HCT116 (cell line): ENCODE results near the gene MFRP.

ENCODE experiments used
- EGR1 ChIP-seq: IDR thresholded peaks from 2 replicates; pipeline ENCODE4 v1.6.1; 2012; ENCODE audit warnings: low read depth
- ELF1 ChIP-seq: IDR thresholded peaks from 2 replicates; pipeline ENCODE4 v1.6.1; 2012; ENCODE audit warnings: low read depth, borderline replicate concordance
- EZH2 ChIP-seq: fragments of 200-600 bp; sonication (generic); IDR thresholded peaks from 2 replicates; pipeline ENCODE4 v1.6.1; 2017; ENCODE audit warnings: antibody characterized with exemption, mixed run types
- EZH2phosphoT487 ChIP-seq: fragments of 200-600 bp; IDR thresholded peaks from 2 replicates; pipeline ENCODE4 v1.6.1; 2018; ENCODE audit warnings: antibody characterized with exemption, borderline replicate concordance
- POLR2A ChIP-seq: IDR thresholded peaks from 2 replicates; pipeline ENCODE4 v1.7.0; 2011; ENCODE audit warnings: borderline replicate concordance; ENCODE audit not compliant: insufficient read depth, insufficient read length; ENCODE audit errors: extremely low read depth
- RAD21 ChIP-seq: IDR thresholded peaks from 2 replicates; pipeline ENCODE4 v1.6.1; 2012; ENCODE audit warnings: low read depth, mild to moderate bottlenecking
- SIN3A ChIP-seq: IDR thresholded peaks from 2 replicates; pipeline ENCODE4 v1.6.1; 2012; ENCODE audit warnings: low read depth
- SRF ChIP-seq: IDR thresholded peaks from 2 replicates; pipeline ENCODE4 v1.6.1; 2012; ENCODE audit warnings: low read depth
- TCF7L2 ChIP-seq: IDR thresholded peaks from 2 replicates; pipeline ENCODE4 v1.7.0; 2011; ENCODE audit warnings: borderline replicate concordance, inconsistent platforms; ENCODE audit not compliant: insufficient read depth, insufficient read length; ENCODE audit errors: extremely low read depth
- ZFX ChIP-seq: fragments of 450-650 bp; IDR thresholded peaks from 2 replicates; pipeline ENCODE4 v1.6.1; 2017
- TF ChIP-seq, protein P1 (sequence below), 3 experiments: fragments of 200-600 bp in 1 of 3; sonication (generic) in 1 of 3; IDR thresholded peaks in 2 of 3; conservative IDR thresholded peaks in 1 of 3; 2 replicates each; pipeline ENCODE4 v1.5.1; 2012 to 2017; ENCODE audit warnings: low read depth in 2 of 3, low read length in 2 of 3, antibody characterized with exemption in 1 of 3, borderline replicate concordance in 1 of 3, control low read depth in 1 of 3, mild to moderate bottlenecking in 1 of 3, mixed read lengths in 1 of 3, mixed run types in 1 of 3, moderate library complexity in 1 of 3; ENCODE audit not compliant: insufficient read depth in 1 of 3
- TF ChIP-seq, protein P2 (sequence below): IDR thresholded peaks from 2 replicates; pipeline ENCODE4 v1.6.1; 2012; ENCODE audit warnings: low read depth
- TF ChIP-seq, protein P3 (sequence below): IDR thresholded peaks from 2 replicates; pipeline ENCODE4 v1.6.1; 2012

DNA sequence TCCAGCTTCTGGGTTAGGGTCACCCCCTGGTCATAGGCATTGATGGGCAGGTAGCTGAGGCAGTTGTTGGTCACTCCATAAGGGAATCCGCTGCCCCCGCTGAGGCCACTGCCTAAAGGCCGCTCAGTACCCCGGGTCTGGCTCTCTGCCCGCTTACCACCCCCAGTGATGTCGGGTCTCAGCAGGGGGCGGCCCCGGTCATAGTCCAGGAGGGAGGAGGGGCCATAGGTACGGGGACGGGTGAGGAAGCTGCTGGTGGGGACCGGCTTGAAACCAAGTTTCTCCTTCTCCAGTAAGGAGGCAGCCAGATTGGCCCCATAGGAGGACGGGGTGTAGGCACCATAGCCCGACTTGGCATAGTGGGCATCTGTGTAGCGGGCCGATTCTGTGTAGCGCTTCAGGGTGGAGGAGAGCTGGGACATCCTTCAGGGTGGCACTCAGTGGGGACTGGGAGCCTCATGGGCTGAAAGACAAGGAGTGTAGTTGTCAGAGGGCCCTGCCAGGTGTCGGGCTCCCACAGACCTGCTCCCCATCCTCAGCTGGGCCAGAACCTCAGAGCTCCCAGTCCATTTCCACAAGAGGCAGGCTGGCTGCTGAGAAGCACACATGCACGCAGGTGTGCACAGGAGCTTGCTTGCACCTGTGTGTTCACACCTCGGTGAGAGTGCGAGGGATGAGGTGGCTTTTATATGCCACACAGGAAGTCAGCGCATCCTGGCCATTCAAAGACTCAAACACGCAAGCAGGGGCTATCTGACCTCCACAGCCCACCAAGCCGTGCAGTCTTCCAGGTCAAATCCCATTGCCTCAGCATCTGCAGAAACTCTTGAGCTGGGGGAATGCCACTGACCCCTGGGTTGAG, 26.8 kb upstream of the MFRP start:
- TF ChIP-seq POLR2A: no peak
- TF ChIP-seq, protein P1, sequence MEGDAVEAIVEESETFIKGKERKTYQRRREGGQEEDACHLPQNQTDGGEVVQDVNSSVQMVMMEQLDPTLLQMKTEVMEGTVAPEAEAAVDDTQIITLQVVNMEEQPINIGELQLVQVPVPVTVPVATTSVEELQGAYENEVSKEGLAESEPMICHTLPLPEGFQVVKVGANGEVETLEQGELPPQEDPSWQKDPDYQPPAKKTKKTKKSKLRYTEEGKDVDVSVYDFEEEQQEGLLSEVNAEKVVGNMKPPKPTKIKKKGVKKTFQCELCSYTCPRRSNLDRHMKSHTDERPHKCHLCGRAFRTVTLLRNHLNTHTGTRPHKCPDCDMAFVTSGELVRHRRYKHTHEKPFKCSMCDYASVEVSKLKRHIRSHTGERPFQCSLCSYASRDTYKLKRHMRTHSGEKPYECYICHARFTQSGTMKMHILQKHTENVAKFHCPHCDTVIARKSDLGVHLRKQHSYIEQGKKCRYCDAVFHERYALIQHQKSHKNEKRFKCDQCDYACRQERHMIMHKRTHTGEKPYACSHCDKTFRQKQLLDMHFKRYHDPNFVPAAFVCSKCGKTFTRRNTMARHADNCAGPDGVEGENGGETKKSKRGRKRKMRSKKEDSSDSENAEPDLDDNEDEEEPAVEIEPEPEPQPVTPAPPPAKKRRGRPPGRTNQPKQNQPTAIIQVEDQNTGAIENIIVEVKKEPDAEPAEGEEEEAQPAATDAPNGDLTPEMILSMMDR (IDR thresholded peaks at IDR 0.05 in 2 of 3, conservative IDR thresholded peaks at IDR 0.05 in 1 of 3; ENCODE audit: borderline replicate concordance in 1 of 3, insufficient read depth in 1 of 3, low read depth in 2 of 3, low read length in 2 of 3): no peak
- TF ChIP-seq, protein P2, sequence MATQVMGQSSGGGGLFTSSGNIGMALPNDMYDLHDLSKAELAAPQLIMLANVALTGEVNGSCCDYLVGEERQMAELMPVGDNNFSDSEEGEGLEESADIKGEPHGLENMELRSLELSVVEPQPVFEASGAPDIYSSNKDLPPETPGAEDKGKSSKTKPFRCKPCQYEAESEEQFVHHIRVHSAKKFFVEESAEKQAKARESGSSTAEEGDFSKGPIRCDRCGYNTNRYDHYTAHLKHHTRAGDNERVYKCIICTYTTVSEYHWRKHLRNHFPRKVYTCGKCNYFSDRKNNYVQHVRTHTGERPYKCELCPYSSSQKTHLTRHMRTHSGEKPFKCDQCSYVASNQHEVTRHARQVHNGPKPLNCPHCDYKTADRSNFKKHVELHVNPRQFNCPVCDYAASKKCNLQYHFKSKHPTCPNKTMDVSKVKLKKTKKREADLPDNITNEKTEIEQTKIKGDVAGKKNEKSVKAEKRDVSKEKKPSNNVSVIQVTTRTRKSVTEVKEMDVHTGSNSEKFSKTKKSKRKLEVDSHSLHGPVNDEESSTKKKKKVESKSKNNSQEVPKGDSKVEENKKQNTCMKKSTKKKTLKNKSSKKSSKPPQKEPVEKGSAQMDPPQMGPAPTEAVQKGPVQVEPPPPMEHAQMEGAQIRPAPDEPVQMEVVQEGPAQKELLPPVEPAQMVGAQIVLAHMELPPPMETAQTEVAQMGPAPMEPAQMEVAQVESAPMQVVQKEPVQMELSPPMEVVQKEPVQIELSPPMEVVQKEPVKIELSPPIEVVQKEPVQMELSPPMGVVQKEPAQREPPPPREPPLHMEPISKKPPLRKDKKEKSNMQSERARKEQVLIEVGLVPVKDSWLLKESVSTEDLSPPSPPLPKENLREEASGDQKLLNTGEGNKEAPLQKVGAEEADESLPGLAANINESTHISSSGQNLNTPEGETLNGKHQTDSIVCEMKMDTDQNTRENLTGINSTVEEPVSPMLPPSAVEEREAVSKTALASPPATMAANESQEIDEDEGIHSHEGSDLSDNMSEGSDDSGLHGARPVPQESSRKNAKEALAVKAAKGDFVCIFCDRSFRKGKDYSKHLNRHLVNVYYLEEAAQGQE: no peak
- no peak for TF ChIP-seq EZH2
- TF ChIP-seq EZH2phosphoT487: no peak
- TF ChIP-seq RAD21: no peak
- no peak for TF ChIP-seq TCF7L2
- no peak for TF ChIP-seq SIN3A
- no peak for TF ChIP-seq ELF1
- TF ChIP-seq SRF: no peak
- TF ChIP-seq EGR1: no peak
- TF ChIP-seq, protein P3, sequence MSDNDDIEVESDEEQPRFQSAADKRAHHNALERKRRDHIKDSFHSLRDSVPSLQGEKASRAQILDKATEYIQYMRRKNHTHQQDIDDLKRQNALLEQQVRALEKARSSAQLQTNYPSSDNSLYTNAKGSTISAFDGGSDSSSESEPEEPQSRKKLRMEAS: no peak
- no peak for TF ChIP-seq ZFX
